Suprapubic skin (tissue), 4 donors: Measurements from ENCODE around the gene RERE. TPM values are rescaled to one million over a fixed set of nuclear protein-coding genes. Genes with fewer than 3 reads are reported as not detected.

Experiments
- DNase-seq, 2 donors: peaks; one replicate each; pipeline ENCODE4 v3.0.0-alpha.2; 2019; ENCODE audit warnings: low spot score in 2 of 2
- H3K27ac ChIP-seq: fragments of 200-600 bp; sonication (generic); one replicate; pipeline ENCODE4 v1.5.1; 2019
- H3K27me3 ChIP-seq: fragments of 200-600 bp; sonication (generic); one replicate; pipeline ENCODE4 v1.5.1; 2019
- H3K36me3 ChIP-seq: fragments of 200-600 bp; sonication (generic); one replicate; pipeline ENCODE4 v1.5.1; 2019
- H3K4me1 ChIP-seq: fragments of 200-600 bp; sonication (generic); one replicate; pipeline ENCODE4 v1.5.1; 2019
- H3K4me3 ChIP-seq: fragments of 200-600 bp; sonication (generic); one replicate; pipeline ENCODE4 v1.5.1; 2019; ENCODE audit warnings: mild to moderate bottlenecking
- H3K9me3 ChIP-seq: fragments of 200-600 bp; sonication (generic); one replicate; pipeline ENCODE4 v1.5.1; 2019
- EP300 ChIP-seq: sonication (generic); formaldehyde crosslinking; IDR thresholded peaks from one replicate; pipeline ENCODE4 v1.6.1; 2017; ENCODE audit warnings: antibody characterized with exemption
- POLR2A ChIP-seq, 2 donors: fragments of 450-650 bp; IDR thresholded peaks; one replicate each; pipeline ENCODE4 v1.6.1; 2017; ENCODE audit warnings: antibody characterized with exemption in 2 of 2, mild to moderate bottlenecking in 2 of 2, moderate library complexity in 2 of 2
- POLR2AphosphoS5 ChIP-seq, 3 donors: sonication (generic); formaldehyde crosslinking; IDR thresholded peaks; one replicate each; pipeline ENCODE4 v1.6.1; 2017; ENCODE audit warnings: antibody characterized with exemption in 3 of 3
- WGBS: methylation state at CpG from one replicate; pipeline ENCODE4 v1.1.5; 2018; 5-methylcytosine and 5-hydroxymethylcytosine counted together
- total RNA-seq, 4 donors: library from RNA; depleted of rRNA; stranded (reverse); fragments of >200 nt; gene quantifications; one replicate each; pipeline ENCODE4 v1.1.0, GENCODE V29; 2016
- TF ChIP-seq, protein P1 (sequence below), 2 donors: fragments of 200-600 bp in 1 of 2; fragments of 450-650 bp in 1 of 2; sonication (generic) in 1 of 2; IDR thresholded peaks; one replicate each; pipeline ENCODE4 v1.5.1; 2016 to 2019; ENCODE audit warnings: antibody characterized with exemption in 2 of 2, mild to moderate bottlenecking in 1 of 2, moderate library complexity in 1 of 2

RERE gene
- total RNA-seq, 4 donors from 2014 or later: 43.4 to 113 (median 83.3) TPM

DNA sequence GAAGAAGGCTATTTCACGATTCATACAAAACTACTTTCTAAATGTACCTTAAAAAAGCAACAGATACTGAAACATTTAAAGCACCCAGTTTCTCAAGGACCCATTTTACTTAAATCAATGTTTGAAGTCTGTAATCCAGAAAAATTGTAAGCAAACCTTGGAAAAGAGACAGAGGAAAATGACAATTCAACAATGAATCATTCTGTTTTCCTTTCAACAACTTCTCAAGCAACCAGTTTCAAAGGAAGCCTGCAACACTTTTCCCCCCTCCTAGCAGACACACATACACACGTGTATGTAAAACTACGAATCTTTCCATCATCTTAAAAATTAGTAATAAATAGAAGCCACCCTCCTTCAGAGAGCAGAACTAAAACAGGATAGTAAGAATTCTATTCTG is 1.2 kb downstream of the RERE start:
- H3K36me3 ChIP-seq: no peaks in the 10 kb centered on the region
- WGBS: under 1% methylated on average over 3 of the region's 3 CpGs
- H3K27ac ChIP-seq: peak overlapping the region; percentile 99
- H3K4me1 ChIP-seq: peaks cover 40% of the 10 kb centered on the region
- DNase-seq: no peak
- no peaks in the 10 kb centered on the region for H3K9me3 ChIP-seq
- TF ChIP-seq EP300 (no peak), POLR2A (IDR thresholded peaks at IDR 0.05) (no peak), POLR2AphosphoS5 (IDR thresholded peaks at IDR 0.05) (no peak)
- TF ChIP-seq, protein P1, sequence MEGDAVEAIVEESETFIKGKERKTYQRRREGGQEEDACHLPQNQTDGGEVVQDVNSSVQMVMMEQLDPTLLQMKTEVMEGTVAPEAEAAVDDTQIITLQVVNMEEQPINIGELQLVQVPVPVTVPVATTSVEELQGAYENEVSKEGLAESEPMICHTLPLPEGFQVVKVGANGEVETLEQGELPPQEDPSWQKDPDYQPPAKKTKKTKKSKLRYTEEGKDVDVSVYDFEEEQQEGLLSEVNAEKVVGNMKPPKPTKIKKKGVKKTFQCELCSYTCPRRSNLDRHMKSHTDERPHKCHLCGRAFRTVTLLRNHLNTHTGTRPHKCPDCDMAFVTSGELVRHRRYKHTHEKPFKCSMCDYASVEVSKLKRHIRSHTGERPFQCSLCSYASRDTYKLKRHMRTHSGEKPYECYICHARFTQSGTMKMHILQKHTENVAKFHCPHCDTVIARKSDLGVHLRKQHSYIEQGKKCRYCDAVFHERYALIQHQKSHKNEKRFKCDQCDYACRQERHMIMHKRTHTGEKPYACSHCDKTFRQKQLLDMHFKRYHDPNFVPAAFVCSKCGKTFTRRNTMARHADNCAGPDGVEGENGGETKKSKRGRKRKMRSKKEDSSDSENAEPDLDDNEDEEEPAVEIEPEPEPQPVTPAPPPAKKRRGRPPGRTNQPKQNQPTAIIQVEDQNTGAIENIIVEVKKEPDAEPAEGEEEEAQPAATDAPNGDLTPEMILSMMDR (IDR thresholded peaks at IDR 0.05): no peak
- no peaks in the 10 kb centered on the region for H3K27me3 ChIP-seq
- peak overlapping the region; percentile 80 for H3K4me3 ChIP-seq

DNA sequence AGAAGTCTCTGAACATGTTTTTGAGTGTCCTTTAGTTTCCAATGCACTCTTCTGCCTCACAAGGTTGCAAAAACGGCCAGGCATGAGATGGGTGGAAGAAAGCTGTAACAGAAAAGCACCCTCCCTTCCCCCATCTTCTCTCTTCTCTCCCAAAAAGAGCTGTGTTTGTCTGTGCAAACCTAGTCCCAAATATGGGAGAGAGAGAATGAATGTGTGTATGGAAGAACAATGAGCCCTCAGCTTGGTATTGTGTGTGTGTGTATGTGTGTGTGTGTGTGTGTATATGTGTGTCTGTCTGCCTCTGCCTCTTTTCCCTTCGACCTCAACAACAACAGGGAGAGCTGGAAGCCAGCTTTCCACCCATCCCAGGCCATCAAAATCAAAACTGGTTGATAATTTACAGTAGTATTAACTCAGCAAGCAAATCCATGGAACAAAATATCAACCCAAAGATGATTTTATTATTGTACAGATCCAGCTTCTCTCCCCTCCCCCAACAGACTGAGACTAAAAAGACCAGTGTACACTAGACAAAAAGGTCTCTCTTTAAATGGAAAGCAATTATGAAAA is 1.8 kb downstream of the RERE start:
- DNase-seq: peak in 1 of 2 donors; percentile 5
- H3K9me3 ChIP-seq: no peaks in the 10 kb centered on the region
- H3K27ac ChIP-seq: peak overlapping the region; percentile 99
- H3K4me3 ChIP-seq: peak overlapping the region; percentile 80
- peaks cover 40% of the 10 kb centered on the region for H3K4me1 ChIP-seq
- 4% methylated on average over 2 of the region's 2 CpGs for WGBS
- TF ChIP-seq POLR2A (IDR thresholded peaks at IDR 0.05): no peak
- TF ChIP-seq EP300: no peak
- TF ChIP-seq POLR2AphosphoS5 (IDR thresholded peaks at IDR 0.05): no peak
- TF ChIP-seq, protein P1 (IDR thresholded peaks at IDR 0.05): no peak
- no peaks in the 10 kb centered on the region for H3K36me3 ChIP-seq
- no peaks in the 10 kb centered on the region for H3K27me3 ChIP-seq

DNA sequence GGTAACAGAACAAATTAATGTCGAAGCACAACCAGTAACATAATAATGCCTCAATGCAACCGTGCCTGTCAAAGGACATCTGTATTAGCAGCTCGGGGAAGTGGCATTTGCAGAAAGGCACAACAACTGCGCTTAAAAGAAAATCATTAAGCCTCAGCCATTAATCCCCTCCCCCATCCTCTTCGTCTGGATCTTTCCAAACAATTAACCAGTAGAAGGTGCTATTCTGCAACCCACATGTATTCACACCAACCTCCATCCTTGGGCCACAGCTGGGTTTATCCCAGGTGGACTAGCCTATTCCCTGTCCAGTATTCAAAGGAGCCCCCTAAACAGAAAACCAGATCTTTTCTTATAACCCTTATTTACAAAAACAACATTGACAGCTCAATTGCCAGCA is 2.6 kb downstream of the RERE start:
- no peak overlapping the region for H3K4me3 ChIP-seq
- peak in 1 of 2 donors; percentile 9 for DNase-seq
- H3K9me3 ChIP-seq: no peaks in the 10 kb centered on the region
- H3K4me1 ChIP-seq: peaks cover 40% of the 10 kb centered on the region
- no peak for TF ChIP-seq POLR2A (IDR thresholded peaks at IDR 0.05)
- no peak for TF ChIP-seq POLR2AphosphoS5 (IDR thresholded peaks at IDR 0.05)
- no peak for TF ChIP-seq EP300
- TF ChIP-seq, protein P1 (IDR thresholded peaks at IDR 0.05): no peak
- 61% methylated on average over 5 of the region's 5 CpGs for WGBS
- H3K27ac ChIP-seq: no peak overlapping the region
- H3K36me3 ChIP-seq: no peaks in the 10 kb centered on the region
- H3K27me3 ChIP-seq: no peaks in the 10 kb centered on the region

- Histone ChIP-seq H3K27ac (no peak overlapping the region), H3K9me3 (no peaks in the 10 kb centered on the region), H3K4me3 (no peak overlapping the region), H3K4me1 (peaks cover 40% of the 10 kb centered on the region), H3K36me3 (no peaks in the 10 kb centered on the region), H3K27me3 (no peaks in the 10 kb centered on the region)
- TF ChIP-seq, protein P1 (IDR thresholded peaks at IDR 0.05): no peak
- TF ChIP-seq EP300 (no peak), POLR2AphosphoS5 (IDR thresholded peaks at IDR 0.05) (no peak), POLR2A (IDR thresholded peaks at IDR 0.05) (no peak)
- no peak for DNase-seq
These were observed 3.4 kb downstream of the RERE start for GRCh38 chr1:8813991-8814390.

DNA sequence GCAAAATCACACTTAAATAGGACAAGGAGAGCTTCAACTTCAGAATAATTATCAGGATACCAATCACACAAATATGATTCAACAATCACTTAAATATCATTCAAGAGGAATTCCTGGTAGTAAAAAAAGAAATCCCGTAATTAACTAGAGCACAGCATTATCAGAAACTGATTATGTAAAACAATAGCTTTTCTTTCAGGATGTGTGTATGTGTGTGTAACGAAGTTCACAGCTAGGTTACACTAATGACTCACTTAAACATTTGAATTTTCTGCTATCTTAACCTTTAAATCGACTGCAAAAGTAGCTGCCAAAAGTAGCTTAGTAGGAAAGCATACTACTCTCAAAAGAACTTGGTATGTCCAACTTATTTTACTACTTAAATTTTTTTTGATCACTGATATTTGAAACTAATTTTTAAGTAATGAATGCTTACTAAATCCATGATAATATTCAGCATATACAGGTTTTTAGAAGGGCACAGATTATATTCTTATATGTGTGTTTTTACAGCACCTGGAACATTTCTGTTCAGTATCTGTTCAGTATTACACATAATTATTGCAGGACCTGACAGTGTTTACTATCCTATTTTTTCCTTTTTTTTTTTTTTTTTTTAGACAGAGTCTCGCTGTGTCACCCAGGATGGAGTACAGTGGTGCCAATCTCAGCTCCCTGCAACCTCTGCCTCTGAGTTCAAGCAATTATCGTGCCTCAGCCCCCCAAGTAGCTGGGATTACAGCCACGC is 4.2 kb downstream of the RERE start:
- 60% methylated on average over 6 of the region's 6 CpGs for WGBS
- H3K36me3 ChIP-seq: no peaks in the 10 kb centered on the region
- no peaks in the 10 kb centered on the region for H3K27me3 ChIP-seq
- DNase-seq: peak in 1 of 2 donors; percentile 8
- no peaks in the 10 kb centered on the region for H3K9me3 ChIP-seq
- TF ChIP-seq, protein P1 (IDR thresholded peaks at IDR 0.05): no peak
- TF ChIP-seq POLR2AphosphoS5 (IDR thresholded peaks at IDR 0.05) (no peak), EP300 (no peak), POLR2A (IDR thresholded peaks at IDR 0.05) (no peak)
- no peak overlapping the region for H3K4me3 ChIP-seq
- H3K4me1 ChIP-seq: peaks cover 33% of the 10 kb centered on the region
- no peak overlapping the region for H3K27ac ChIP-seq
